HG02798 (cell line): ENCODE data around the gene MOBP.

Experiments used
- ATAC-seq: cut with Tn5 transposase; IDR thresholded peaks from one replicate; pipeline ENCODE4 v1.9.1; 2021; ENCODE audit warnings: mild to moderate bottlenecking; ENCODE audit not compliant: unreplicated experiment, poor library complexity

MOBP gene

DNA sequence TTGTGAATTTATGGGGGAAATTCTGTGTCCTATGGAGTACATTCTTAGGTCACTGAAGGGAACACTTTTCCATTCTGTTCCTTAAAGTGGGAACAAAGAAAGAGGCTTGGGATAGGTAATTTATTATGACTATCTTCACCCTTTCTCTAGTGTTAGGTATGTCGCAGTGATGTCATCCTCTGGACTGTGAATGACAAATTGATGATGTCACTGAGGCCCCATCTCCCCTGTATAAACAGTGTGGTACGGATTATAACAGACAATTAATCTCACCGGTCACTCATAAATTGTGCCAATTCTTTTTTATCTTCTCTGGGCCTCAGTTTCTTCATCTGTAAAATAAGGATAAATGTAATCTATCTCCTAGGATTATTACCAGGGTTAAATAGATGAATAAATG lies 23.5 kb downstream of the MOBP start:
- no peak for ATAC-seq

DNA sequence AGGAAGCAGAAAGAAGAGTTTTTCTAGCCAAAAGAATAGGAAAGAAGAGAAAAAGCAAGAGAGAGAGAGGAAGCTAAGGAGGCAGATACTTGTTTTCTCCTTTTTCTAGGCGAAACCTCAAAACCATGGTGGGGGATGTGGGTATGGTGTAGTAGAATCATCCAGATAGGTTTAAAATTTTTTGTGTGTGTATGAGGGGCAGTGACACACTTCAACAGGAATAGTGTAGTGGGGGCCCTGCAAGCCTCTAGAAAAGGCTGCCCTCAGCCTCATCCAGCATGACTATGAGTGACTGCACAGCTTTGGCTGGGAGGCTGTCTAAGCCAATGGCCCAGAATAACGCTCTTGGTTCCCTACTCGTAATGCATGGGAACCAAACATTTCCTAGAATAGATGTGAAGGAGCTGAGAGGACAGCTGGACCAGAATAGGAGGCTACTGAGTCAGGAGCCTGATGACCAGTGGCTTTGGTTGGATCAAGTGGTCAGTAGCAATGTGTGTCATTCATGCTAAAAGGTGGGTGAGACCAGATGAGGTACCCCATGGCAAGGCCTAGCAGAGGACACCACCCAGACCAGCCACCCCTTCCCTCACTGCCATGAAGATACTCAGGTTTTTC lies 24.4 kb downstream of the MOBP start:
- ATAC-seq = no peak

DNA sequence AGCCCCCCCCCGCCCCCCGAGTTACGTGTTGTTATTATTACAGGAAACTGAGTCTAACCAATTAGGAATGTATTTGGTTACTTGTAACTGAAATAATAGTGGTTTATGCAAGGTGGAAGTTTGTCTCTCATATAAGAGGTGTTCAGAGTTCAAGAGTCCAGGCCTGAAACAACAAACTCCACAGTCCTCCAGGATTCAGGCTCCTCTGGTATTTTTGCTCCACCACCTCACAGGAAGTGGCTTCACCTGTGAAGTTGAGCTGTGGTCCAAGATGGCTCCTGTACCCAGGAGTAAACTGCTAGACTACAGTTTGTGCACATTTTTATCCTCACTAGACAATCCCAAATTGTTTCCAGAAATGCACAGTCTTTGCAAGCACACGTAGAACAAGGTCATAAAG lies 27.3 kb downstream of the MOBP start:
- no peak for ATAC-seq

DNA sequence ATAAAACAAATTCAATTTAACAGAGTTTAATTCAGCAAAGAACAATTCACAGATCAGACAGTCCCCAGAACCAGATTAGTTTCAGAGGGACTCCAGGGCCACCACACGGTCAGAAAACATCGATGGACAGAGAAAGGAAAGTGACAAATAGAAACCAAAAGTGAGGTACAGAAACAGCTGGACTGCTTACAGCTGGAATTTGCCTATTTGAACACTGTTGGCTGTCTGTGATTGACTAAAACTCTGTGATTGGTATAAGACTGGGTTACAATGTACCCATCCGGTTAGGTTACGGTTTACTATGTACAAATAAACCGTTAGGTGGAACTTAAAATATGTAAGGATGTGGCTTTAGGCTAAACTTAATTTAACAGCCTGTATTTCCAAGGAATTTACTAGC lies 30.3 kb downstream of the MOBP start:
- ATAC-seq = no peak

DNA sequence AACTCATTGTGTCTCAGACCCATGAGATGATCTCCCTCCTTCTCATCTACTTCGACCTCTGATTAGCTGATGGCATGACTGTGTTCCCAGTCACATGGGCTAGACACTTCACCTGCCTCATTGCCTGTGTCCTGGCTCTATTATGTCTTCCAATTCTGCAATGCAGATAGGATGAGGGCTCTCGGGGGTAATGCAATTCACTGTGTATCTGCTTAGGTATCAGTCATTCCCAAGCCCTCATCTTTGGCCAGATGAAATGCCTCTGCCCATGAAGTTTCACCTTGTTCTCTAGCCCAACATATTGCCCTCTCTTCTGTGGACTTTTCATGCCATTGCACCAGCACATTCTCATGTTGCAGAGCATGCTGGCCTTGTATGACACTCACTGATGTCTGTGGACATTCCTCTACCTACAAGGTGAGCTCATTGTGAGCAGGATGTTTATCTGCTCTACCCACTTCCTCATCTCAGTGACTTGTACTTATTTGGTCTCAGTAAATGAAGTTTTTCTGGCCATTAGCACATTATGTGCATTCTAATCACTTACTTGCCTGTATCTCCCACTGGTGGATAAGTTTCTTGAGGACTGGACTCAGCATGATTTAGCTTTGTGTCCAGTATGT lies 32.3 kb downstream of the MOBP start:
- no peak for ATAC-seq

DNA sequence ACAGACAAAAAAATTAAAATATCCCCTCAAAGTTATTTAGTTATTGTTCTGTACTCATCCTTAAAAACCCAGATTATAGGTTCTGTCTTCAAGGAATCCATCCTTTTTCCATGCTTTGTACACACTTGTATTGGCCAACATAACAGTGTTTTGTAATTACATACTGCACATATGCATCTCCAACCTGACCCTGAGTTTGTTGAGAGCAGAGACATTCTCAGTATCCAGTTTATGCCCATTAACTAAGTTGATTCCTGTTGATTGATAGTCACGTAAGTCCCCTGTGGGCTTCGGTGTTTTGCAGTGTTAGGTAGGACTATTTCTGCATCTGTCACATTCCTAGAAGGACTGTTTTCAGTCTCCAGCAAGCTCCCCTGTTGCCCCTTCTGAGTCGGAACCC lies 33.6 kb downstream of the MOBP start:
- no peak for ATAC-seq

DNA sequence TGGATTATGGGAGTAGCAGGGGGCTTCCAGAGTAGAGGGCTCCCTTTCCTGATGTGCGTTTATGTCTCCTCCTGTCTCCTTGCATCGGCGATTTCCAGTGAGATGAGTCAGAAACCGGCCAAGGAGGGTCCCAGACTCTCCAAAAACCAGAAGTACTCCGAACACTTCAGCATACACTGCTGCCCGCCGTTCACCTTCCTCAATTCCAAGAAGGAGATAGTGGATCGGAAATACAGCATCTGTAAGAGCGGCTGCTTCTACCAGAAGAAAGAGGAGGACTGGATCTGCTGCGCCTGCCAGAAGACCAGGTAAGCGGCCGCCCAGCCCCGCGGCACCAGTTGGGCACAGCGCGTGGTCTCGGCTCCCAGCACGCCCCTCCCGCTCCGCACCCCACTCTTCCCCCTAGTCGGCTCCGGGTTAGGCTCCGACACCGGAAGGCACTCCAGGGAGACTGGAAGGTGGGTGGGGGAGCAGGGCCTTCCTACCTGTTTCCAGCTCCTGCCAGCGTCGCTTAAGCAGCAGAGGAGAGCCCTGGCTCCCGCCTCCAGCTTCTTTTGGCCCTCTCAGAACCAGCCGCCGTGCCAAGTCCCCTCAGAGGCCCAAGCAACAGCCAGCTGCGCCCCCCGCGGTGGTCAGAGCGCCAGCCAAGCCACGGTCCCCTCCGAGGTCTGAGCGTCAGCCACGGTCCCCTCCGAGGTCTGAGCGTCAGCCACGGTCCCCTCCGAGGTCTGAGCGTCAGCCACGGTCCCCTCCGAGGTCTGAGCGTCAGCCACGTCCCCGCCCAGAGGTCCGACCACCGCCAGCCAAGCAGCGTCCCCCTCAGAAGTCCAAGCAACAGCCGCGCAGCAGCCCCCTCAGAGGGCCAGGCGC lies 34.7 kb downstream of the MOBP start:
- no peak for ATAC-seq

DNA sequence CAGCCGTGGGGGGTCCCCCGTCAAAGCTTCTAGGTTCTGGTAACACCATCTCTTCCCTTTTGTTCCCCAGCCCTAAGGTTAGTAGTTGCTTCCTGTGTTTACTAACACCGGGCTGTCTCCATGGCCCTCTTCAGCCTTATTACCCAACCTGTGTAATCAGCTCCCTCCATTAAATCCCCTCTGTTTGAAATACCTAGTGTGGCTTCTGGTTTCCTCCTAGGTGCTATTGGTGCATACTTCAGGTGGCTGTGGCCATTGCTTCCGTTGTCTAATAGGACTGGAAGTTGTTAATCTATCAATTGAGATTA lies 35.3 kb downstream of the MOBP start:
- no peak for ATAC-seq

DNA sequence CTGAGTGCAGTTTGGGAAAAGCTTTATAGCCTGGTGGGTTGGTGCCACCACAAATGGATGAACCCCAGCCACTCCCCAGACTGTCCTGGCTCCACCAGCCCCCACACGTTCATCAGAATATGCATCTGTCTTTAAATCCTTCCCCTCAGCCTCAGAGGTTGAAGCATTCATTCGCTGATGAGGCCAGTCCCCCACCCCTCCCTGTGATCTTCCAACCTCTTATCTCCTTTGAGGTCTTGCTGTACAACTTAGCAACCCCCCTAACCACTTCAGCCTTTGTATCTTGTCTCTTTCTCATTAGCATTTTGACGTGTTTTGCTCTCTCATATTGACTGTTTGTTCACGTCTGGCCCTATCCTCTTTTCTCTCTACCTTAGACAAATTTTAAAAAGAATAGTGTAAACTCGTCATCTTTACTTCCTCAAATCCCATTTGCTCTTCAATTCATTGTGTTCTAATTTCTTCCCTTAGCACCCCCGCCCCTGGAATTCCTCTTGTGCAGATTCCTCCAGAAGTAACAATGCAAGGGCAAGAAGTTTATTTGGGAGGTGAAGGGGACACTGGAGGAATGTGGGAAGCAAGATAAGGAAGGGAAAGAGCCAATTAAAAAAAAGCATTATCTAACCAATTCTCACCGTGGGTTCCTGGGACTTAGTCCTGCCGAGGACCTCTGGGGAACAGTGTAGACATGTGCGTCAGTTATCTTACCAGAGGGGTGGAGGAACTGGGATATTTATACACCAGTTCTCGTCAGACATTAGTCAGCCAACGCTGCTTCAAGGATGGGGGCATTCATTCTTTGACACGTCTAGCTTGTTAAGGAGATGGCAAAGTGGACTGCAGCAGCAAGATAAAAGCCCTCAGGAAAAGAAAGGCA lies 38.6 kb downstream of the MOBP start:
- ATAC-seq = no peak

DNA sequence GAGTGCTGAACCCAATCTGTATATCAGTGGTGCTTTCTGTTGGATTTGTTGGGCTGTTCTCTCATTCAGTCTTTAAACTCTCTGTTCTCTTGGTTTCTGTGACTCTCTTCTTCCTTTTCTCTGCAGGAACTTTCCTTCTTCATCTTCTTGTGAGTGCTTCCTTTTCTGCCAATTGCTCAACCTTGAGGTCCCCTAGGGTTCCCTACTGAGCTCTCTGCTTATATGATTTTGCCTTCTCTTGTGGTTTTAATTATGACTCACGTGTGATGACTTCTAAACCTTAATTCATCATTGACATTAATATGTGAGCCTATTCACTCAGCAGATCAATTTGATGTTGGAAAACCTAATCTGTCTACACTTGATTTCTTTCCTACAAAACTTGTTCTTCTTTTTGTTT lies 39.4 kb downstream of the MOBP start:
- ATAC-seq = no peak

DNA sequence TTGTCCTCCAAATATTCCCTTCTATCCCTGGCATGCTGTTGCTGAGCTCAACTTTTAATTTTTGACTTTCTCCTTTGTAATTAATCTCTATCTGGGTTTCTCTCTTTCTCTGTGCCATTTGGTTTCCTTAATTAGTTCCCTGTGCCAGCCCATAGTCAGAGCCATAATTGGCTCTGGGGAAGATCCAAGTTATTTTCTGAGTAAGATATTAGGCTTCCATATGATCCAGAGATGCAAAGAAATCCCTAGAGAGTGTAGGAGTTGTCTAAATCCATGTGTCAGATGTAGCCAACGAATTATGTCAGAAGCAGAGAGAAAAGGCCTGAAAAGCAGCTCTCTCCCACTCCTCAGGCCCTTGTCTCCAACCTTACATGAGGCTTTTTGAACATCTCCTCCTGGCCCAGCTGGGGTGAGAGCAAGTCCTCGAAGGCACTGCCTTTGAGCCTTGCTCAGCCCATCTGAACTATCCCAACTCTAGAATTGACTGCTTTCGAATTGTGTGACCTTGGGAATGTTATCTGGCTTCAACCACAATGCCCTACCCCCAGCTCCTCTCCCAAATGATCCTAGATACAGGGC lies 46.4 kb downstream of the MOBP start:
- ATAC-seq = no peak

DNA sequence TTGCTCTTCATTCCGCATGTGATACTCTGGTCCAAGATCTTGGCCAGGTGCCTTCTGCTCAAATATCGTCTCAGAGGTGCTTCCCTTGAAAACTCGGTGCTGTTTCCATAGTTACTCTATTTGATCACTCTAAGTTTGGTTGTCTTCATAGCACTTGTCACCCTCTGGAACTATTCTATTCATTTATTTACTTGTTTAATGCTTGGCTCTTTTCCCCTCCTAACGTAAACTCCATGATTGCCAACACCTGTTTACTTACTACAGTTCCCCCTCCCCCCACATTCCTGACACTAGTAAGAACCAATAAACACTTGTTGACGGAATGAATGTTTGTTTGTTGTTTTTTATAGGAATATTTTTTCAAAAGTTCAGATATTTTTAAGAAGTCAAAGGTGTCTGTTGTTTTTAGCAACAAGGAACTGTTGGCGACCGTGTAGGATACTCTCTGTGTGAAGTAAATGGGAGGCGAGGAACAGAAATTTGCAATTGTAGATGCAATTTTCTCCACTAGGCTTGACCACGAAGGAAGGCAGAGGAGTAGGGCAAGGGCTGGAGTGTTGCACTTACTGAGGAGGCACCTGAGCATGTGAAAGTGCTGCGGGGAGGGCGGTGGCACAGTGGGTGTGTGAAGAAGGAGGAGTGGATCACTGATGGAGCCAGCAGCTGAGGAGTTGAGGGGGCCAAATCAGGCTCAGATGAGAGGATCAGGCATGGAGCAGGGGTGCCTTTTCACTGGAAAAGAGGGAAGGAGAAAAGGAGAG lies 48.4 kb downstream of the MOBP start:
- no peak for ATAC-seq

DNA sequence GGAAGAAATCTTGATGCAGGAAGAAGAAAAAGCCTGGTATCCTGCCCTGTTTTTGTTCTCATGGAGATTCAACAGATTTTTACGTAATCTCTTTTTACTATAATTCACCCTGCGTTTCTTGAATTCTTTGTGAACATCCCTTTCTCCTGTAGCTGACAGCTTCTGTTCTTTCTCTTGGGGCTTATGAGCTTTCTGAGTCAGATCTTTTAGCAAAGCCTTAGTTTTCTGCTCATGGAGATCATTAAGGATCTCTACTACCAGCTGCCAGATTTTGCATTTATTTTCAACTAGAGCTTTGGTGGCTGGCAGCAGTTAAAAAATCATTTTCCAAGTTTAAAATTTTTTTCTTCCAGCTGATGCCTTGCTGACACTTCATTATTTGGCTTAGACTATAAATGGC lies 51.6 kb downstream of the MOBP start:
- no peak for ATAC-seq

DNA sequence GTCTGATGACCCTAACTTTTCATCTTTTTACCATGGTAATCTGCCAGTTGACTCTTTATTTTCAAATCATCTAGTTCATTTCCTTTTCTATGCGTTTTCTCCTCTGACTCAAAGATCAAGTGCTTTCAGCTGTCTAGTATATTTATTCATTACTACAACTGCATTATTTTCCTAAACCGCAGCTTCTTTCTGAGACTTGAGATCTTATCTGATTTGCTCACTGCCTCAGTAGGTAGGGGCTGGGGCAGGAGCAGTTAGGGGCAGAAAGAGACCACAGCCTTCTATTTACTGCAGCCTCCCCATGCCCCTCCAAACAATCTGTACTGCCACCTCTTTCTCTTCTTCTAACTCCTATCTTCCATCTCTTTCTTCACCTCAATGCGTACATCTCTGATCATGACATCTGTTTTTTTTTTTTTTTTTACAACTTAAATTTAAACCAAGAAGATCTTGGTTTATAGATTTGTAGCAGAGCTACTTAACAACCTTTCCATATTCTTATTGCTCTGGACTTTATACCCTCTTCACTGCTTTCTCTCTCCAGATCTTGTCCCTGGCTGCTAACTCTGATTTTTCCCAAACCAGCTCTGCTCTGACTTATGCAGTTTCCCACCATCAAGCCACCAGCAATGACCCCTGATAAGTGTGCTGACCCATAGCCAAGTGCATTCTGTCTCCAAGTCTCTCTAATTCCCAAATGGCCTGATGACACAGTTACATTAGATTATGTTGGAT lies 52.2 kb downstream of the MOBP start:
- no peak for ATAC-seq

DNA sequence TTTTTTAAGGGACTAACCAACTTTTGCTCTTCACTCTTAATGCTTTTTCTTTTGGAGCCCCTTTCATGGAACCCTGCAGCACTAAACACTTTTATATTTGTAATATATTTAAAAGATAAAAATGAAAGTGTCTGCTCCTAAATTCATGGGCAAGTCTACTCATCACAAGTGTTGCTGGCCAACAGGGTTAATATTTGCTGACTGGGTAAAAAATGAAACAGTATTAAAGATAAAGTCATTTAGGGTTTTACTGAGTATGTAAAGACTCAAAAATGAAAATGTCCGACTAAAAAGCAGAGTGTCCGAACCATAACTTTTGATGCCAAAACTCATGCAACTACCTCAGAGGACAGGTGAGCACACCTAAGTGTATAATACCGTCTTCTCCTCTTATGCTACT lies 54.0 kb downstream of the MOBP start:
- ATAC-seq = no peak

DNA sequence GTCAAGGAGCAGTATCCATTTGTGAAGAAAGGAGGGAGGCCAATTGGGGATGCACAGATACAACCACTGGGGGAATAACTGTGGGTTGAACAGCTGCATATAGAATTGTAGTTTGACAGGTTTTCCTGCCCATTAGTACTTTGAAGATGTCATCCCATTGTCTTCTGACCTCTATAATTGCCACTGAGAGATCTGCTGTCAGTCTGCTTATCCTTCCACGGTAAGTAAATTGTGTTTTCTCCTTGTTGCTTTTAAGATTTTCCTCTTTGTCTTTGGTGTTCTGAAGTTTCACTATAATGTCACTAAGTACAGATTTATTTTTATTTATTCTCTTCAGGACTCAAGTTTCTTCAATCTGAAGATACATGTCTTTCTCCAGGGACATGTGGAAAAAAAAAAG lies 56.6 kb downstream of the MOBP start:
- no peak for ATAC-seq

DNA sequence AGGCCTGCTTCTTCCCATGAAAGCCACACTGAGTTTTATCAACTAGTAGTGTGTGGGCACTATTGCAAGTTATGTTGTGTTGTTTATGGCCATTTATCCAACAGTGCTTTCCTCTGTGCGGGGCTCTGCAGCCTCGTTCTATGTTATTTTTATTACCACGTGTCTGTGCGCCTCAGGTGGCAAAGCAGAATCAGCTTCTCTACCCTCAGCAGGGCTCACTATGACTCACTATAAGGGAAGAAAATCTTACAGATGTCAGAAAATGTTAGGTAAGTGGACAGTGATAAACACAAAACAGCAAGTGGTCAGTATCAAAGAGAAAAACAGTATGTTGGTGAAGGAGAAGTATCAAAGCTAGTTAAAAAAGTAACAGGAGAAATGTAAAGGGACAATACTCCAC lies 61.4 kb downstream of the MOBP start:
- ATAC-seq = no peak

DNA sequence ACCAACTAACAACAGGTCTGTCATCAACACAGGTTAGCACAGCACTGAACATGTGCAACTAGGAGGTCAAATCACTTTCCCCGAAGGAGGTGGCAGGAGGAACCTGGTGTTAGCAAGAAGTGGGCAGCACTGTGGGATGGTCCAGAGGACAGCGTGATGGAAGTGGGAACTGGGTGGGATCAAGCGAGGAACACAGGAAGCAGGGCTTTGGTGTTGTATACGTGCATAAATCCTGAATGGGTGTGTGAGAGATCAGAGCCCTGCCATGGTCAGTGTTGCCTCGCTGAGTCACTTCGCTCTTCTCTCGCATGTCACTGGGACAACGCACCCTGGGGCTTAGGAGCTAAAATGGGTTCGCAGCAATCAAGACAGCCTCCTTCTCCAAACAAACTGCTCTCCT lies 62.1 kb downstream of the MOBP start:
- ATAC-seq = no peak

DNA sequence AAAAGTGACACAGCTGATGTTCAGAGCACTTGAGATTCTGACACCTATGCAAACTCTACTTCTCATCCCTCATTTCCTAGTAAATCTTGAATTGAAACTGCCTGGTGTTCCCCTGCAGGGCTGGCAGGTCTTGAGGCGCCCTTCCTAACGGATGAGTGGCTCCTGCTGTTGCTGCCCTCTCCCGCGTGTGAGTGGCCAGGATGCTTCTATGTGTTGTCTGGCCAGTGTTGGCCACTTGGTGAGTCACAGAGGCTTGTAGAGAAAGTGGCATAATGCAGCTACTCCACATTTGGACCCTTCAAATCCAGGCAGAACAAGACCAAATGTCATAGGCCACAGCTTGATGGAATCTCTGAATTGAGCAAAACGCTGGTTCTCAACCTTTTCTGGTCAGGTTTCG lies 63.6 kb downstream of the MOBP start:
- ATAC-seq = no peak
